HL-60/S4 treated with phorbol 12-myristate 13-acetate at 8.2 ng/mL for 4 days and 3 days (cell line): ENCODE measurements around the gene LCTL.
"Not testable (repeated sequence)": the region's sequence is repeated elsewhere in the genome, so short reads cannot be mapped to it uniquely, and the experiment has no call there.

ENCODE experiments used
- in situ Hi-C: fragments of 300-500 bp; cut with MboI; formaldehyde crosslinking; loops from 2 replicates; pipeline ENCODE4 v1.15.0; 2022; ENCODE audit warnings: low sequenced_read_pairs

Gene LCTL

DNA sequence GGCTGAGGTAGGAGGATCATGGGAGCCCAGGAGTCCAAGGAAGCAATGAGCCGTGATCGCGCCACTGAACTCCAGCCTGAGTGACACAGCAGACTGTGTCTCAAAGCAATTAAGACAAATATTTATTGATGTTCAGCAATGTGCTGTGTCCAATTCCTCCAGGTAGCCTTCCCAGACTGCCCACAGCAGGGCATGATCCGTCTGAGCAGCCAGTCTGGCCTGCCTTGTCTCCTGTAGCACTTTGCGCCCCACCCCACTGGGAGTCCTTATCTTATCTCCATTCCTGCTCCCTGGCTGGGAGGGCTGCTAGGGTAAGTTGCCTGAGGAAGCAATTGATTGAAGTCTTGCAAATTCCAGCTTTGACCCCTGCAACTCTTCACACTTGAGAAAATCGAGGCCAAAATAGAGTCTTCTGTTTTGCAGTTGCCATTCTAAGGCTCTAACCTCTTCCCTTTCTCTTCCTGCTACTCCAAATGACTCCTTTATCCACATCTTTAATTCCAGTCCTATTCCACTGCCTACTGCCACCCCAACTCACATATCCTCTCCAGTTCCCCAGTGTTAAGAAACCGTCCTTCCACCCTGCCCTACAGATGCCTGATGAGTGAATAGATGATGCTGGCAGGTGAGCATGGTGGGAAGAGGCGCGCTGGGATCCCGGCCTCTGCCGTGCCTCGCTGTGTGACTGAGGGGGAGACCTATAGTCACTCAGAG, 26.9 kb upstream of the LCTL start:
- in situ Hi-C loops = no loop called here

DNA sequence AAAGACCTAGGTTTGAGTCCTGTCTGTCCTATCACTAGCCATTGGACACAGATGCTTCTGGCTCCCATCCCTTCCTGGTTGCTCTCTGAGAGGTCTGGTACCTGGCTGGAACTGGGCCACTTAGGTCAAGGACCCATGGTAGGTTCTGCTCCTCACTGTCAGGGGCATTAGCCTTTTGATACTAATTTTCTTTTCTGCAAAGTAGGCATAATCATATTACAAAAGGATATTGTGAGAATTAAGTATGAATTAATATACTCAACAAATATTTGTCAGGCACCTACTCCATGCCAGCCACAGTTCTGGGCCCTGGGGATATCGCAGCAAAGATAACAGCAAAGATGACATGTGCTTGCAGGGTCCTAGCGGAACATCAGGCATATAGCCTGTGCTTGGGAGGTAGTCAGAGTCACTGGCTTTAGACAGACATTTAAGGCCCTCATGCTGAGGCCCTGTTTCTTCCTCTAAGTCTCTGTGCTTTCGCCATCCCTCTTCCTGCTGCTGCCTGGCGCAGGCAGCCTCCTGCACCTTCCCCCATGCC, 25.6 kb upstream of the LCTL start:
- in situ Hi-C loops = no loop called here

DNA sequence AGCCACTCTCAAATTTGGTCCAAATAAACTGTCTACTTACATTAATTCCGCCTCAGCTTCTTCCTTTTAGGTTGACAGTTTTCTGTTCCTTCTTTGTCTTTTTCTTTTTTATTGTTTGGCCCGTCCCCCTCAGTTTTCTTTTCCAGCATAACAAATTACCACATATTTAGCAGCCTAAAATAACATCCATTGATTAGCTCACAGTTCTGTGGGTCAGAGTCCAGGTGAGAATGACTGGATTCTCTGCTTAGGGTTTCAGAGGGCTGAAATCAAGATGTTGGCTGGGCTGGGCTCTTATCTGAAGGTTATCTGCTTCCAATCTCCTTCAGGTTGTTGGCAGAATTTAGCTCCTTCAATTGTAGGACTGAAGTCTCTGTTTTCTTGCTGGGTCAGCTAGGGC, 24.6 kb upstream of the LCTL start:
- in situ Hi-C loops = no loop called here

DNA sequence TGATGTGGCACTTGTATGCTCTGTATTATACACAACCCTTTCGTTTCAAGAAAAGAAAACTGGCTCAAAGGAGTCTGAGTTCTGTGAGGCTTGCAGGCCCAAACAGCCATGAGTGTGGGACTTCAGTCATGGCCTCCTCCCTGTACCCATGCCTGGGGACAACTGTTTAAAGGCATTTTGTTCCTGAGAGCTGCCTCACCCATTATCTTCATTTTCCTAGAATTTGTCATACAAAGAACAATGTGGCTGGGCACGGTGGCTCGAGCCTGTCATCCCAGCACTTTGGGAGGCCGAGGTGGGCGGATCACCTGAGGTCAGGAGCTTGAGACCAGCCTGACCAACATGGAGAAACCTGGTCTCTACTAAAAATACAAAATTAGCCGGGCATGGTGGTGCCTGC, 23.6 kb upstream of the LCTL start:
- in situ Hi-C loops = not testable (repeated sequence)

DNA sequence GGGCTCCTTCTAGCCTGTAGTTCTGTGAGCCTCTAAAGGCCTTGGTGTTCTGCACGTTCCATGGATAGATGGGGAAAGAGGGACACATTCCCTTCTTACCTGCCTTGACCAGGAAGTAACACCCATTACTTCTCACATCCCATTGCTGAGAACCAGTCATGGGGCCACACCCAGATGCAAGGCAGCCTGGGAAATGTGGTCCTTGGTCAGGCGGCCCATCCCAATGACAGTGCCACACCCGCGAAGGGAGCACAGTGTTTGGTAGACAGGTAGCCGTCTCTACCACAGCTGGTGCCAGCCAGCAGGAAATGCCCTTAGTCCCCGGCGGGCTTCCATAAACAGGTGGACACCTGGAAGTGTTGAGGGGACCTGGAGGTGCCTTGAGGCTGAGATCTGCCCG, 23.2 kb upstream of the LCTL start:
- in situ Hi-C loops = no loop called here

DNA sequence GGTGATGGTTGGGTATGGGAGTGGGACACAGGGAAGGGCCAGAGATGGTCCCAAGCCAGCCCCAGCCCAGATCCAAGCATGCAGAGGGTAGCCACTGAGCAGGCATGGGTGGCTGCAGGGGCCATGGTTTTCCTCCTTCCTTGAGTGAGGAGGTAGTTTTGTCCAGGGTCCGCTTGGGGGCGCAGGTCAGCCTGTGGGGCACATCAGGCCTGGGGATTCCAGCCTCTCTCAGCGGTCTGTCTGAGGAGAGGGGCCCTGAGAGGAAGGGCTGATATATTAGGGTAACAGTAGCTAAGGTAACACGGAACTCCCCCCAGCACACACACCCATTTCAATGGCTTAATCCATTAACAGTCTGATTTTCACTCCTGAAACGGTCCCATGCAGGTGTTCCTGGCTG, 22.7 kb upstream of the LCTL start:
- in situ Hi-C loops = no loop called here

DNA sequence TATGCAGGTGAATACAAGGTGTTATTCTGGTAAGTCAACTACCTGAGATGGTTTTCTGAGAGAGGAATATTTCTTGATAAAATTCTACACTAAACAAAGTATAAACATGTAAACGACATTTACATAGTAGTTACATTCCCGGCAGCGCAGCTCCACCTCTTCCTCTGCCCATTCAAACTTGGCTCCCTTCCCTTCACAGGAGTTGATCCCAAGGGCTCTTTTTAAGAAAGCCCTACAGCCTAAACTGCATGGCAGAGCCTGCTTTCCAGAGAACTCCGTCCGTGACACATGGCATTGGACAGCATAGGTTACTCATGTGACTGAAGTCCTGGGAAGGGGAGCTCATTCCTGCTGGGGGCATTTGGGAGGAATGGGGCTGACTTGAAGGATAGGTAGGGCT, 22.0 kb upstream of the LCTL start:
- in situ Hi-C loops = no loop called here

DNA sequence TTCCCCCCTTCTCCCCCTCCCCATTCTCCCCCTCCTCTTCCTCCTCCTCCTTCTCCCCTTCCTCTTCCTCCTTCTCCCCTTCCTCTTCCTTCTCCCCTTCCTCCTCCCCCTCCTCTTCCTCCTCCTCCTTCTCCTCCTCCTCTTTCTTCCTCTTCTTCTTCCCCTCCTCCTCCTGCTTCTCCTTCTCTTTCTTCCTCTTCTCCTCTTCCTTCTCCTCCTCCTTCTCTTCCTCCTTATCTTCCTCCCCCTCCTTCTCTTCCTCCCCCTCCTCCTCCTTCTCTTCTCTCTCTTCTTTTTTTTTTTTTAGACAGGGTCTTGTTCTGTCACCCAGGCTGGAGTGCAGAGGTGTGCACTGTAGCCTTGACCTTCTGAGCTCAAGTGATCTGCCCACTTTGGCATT, 21.2 kb upstream of the LCTL start:
- in situ Hi-C loops = no loop called here

DNA sequence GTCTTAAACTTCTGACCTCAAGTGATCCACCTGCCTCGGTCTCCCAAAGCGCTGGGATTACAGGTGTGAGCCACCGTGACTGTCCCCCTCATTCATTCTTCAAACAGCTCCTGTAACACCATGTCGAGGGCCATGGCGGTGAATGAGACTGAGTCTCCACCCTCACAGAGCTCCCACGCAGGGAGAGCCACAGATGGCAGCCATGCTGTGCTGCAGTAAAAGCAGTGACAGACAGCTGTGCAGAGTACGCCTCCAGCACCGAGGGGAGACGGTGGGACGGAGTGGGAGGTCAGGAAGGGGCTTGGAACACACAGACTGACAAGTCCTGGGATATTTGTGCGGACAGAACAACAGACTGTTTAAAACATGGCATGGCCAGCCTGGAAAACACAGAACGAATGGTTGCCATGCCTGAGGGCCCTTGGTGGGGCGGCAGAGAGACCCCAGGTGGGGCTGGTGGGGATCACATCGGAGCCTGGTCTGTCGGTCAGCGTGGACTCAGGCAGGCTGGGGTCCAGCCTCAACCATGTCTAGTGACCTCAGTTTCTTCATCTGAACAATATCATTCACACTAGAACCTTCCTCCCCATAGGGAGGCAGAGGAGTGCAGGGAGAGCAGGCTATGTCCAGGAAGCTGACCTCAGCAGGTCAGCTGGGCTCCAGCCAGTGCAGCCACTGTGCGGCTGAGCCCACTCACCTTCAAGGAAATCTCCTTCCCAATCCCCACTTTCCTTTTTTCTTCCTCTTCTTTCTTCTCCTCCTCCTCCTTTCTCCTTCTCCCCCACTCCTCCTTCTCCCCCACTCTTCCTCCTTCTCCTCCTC, 20.6 kb upstream of the LCTL start:
- in situ Hi-C loops = no loop called here

DNA sequence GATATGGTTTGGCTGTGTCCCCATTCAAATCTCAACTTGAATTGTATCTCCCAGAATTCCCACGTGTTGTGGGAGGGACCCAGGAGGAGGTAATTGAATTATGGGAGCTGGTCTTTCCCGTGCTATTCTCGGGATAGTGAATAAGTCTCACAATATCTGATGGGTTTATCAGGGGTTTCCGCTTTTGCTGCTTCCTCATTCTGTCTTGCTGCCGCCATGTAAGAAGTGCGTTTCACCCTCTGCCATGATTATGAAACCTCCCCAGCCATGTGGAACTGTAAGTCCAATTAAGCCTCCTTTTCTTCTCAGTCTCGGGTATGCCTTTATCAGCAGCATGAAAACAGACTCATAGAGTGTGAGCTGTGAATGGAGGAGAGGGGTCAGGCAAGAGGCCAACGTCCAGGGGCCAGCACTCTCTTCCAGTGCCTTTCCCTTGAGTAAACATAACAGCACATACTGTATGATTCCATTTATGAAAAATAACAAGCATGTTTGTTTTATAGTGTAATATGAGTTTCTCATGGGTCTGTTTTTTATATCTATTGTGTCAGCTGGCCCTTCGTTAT, 16.3 kb upstream of the LCTL start:
- in situ Hi-C loops = no loop called here

DNA sequence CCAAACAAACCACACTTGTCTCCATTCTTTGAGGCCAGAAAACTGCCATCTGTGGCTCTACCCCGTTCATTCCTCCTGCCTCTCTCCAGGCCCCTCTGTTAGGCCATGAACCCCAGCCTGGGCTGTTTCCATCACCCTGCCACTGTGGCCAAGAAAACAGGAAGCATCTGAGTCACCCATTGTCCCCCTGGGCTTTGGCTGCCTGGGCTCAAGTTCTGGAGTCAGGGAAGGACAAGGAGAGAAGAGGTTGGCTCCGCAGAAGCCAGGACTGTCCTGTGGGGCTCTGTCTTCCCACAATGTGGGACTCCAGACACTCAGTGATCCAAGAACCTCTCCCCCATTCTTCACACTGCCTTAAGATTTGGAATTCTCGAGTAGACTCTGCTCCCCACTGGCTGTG, 14.8 kb upstream of the LCTL start:
- in situ Hi-C loops = no loop called here

DNA sequence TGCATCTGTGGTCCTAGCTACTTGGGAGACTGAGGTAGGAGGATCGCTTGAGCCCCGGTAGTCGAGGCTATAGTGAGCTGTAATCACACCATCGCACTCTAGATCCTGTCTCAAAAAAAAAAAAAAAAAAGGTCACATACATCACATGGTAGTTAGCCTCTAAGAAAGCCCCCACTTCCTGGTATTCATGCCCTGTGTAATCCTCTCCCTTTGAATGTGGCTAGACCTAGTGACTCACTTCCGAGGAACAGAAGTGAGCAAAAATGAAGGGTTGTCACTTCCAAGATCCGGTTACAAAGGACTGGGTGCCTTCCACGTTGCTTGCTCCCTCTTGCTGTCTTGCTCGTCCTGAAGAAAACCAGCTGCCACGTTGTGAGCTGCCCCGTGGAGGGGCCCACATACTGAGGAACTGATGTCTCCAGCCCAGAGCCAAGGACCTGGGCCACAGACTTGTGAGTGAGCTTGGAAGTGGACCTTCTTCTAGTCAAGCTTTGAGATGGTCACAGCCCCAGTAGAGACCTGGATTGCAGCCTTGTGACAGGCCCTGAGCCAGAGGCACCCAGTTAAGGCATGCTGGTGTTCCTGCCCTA, 12.6 kb upstream of the LCTL start:
- in situ Hi-C loops = no loop called here

DNA sequence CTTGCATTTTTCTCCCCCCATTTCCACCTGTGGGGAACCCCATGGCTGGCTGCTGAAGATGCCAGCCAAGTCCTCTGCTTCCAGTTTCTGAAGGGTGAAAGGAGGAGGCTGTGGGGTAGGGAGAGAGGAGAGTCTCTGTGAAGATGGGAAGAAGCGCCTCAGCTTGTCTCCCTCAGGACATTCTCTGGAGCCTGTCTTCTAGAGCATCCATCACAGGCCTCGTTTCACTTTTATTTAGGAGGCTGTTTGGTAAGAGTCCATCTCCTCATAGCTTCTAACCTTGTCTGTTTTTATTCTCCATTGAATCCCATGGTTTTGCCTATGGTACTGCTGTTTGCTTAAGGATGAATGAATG, 8.8 kb upstream of the LCTL start:
- in situ Hi-C loops = no loop called here

DNA sequence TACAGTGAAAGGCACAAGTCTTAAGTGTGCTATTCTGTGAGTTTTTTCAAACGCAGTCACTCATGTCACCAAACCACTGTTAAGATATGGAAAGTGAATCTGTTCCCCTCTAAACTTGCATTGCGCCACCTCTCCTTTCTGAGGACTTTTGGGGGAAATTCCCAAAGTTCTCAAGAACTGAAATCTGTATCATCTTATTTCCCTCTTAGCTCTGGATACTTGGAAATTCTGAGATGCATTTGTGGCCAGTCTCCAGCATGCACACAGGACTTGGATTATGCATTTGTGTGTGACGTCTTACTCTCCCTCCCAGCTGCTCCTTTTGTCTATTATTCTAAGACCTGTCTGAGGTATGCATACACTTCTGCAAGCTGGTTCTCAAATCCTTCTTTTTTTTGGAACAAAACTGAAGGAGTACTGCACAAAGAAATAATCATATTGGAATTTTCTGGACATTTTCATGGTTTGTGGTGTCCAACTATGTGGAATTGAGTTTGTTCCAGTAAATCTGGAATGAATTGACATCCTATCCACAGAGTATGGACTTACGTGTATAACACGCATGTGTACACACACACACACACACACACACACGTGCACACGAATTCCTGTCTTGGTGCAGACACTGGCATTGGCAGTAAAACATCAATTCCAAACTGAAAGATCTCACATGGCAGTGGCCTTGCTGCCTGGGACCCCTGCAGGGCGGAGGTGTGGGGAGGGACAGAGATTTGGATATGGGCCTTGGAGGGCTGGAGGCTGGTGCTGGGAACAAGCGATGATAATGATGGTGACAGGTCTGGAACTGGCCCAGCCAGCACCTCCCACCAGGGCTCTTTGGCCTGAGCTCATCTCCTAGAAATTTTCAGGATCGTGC, 8.2 kb upstream of the LCTL start:
- in situ Hi-C loops = no loop called here

DNA sequence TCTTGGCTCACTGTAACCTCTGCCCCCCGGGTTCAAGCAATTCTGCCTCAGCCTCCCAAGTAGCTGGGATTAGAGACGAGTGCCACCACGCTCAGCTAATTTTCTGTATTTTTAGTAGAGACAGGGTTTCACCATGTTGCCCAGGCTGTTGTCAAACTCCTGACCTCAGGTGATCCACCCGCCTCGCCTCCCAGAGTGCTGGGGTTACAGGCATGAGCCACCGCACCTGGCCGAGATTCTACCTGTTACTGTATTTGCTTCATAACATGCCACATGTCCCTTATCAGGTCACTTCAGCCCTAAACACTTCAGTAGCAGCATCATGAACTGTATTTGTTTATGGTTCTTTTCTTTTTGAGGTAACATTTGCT, 7.5 kb upstream of the LCTL start:
- in situ Hi-C loops = no loop called here

DNA sequence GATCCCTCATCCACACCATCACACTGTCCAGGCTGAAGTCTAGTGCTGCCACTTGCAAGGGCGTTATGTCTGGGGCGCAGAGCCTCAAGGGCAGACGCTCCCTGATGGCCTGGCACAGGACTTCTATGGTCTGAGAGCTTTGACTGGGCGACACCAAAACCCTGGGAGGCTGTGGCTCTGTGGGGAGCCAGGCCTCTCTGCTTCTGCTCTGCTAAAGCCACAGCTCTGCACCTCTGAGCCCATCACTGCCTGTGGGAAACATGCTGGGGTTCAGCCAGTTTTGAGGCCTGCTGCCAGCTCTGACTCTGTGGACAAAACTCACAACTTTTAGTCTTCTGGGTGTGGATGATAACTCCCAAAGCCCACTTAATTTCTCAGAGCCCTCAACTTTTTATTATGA, 6.3 kb upstream of the LCTL start:
- in situ Hi-C loops = no loop called here

DNA sequence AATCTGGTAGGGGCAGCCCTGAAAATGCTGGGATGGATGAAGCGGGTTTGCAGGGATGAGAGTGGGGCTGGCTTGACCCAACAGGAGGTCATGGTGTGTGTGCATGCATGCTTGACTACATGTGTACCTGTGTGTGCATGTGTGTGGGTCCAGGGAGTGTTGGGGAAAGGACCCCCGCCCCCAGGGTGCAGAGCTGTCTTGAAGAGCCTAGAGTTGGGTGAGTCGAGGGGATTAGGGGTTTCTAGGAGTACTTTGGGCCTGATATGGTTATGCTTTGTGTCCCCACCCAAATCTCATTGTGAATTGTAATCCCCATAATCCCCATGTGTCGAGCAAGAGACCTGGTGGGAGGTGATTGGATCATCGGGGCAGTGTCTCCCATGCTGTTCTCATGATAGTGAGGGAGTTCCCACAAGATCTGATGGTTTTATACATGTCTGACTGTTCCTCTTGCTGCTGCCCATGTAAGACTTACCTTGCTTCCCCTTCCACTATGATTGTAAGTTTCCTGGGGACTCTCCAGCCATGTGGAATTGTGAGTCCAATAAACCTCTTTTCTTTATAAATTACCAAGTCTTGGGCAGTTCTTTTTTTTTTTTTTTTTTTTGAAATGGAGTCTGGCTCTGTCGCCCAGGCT, 5.2 kb upstream of the LCTL start:
- in situ Hi-C loops = no loop called here

DNA sequence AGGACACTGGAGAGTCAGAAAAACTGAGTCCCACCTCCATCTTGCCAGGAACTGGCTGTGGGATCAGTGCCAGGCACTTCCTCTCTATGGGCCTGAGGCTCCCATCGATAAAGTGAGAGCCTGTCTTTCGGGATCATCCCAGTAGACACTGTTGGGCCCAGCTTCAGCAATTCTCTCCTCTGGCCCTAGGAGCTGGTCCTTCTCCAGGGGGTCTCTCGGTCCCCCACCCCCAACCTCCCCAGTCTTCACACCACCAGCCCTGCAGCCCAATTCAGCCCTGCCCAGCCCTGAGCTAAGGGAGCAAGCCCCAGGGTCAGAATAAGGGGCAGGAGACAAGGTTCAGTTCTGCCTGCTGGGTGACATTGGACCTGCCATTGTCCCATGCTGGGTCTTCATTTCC, 4.5 kb upstream of the LCTL start:
- in situ Hi-C loops = no loop called here

DNA sequence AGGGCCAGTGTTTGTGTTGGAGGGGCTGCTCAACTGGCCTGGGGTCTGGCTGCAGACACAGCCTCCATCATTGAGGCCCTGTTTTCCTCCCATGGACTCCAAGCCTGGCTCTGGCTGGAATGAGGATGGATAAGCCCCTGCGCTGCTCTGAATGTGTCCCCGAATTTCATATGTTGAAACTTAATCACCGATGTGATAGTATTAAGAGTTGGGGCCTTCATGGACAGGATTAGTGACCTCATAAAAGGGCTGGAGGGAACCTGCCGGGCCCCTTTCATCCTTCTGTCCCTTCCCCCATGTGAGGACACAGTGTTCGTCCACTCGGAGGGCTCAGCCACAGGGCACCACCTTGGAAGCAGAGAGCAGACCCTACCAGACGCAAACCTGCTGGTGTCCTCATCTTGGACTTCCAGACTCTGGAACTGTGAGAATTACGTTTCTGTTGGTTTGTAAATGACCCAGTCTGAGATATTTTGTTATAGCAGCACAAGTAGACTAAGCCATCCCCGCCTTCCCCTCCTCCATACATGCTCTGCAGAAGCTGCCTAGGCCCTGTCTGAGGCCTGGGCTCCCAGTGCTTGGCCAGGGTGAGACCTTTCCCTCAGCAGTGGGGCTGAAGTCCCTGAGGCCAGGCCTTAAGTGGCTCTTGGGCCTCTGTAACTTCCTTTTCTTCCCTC, 3.8 kb upstream of the LCTL start:
- in situ Hi-C loops = no loop called here

DNA sequence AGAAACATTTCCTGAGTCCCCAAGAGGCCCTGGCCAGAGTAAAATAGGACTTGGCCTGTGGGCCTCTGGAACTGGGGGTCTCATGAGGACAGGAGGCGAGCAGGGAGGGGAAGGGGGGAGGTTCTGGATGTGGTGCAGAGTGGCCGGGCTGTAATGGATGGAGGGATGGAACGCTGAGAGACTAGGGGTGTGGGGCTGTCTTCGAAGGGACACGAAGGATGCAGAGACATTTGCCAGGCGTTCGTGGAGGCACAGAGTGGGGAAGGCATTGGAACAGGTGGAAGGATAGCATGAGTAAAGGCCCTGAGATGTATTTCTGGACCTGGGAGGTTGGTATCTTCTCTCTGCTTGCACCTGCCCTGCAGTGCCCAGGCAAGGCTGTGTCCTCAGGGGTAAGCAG, 2.1 kb upstream of the LCTL start:
- in situ Hi-C loops = no loop called here
